GM21723 (cell line): Measurements from ENCODE around the gene NUAK1.

ENCODE experiments used
- ATAC-seq: cut with Tn5 transposase; IDR thresholded peaks from one replicate; pipeline ENCODE4 v1.9.1; 2021; ENCODE audit warnings: mild to moderate bottlenecking, moderate library complexity; ENCODE audit not compliant: unreplicated experiment

Gene NUAK1

GRCh38 chr12:106138633-106139421 is at the start of gene NUAK1:
Gene NUAK1 (minus strand): TSS chr12:106138954. CDS start chr12:106138653, 301 bp downstream.
- no peak for ATAC-seq

GRCh38 chr12:106188256-106188655 is 49.5 kb upstream of the NUAK1 start:
- no peak for ATAC-seq

GRCh38 chr12:106187842-106188241 is 49.1 kb upstream of the NUAK1 start:
- no peak for ATAC-seq

GRCh38 chr12:106187155-106187789 is 48.5 kb upstream of the NUAK1 start:
- no peak for ATAC-seq

GRCh38 chr12:106183735-106184134 is 45.0 kb upstream of the NUAK1 start:
- no peak for ATAC-seq

- ATAC-seq, result no peak
Measured at GRCh38 chr12:106181401-106182114, 42.8 kb upstream of the NUAK1 start.

GRCh38 chr12:106179086-106179485 is 40.3 kb upstream of the NUAK1 start:
- no peak for ATAC-seq

- ATAC-seq, result no peak
Measured at GRCh38 chr12:106178562-106178961, 39.8 kb upstream of the NUAK1 start.

GRCh38 chr12:106176560-106176959 is 37.8 kb upstream of the NUAK1 start:
- no peak for ATAC-seq

- no peak for ATAC-seq
Measured at GRCh38 chr12:106174876-106175275, 36.1 kb upstream of the NUAK1 start.

GRCh38 chr12:106173442-106173841 is 34.7 kb upstream of the NUAK1 start:
- no peak for ATAC-seq

GRCh38 chr12:106171117-106171750 is 32.5 kb upstream of the NUAK1 start:
- ATAC-seq, result no peak

- ATAC-seq, result no peak
Measured at GRCh38 chr12:106170285-106170684, 31.5 kb upstream of the NUAK1 start.

GRCh38 chr12:106163712-106164111 is 25.0 kb upstream of the NUAK1 start:
- ATAC-seq, result no peak

- no peak for ATAC-seq
Measured at GRCh38 chr12:106161491-106161890, 22.7 kb upstream of the NUAK1 start.

- no peak for ATAC-seq
Measured at GRCh38 chr12:106160915-106161314, 22.2 kb upstream of the NUAK1 start.

- no peak for ATAC-seq
Measured at GRCh38 chr12:106157802-106158201, 19.0 kb upstream of the NUAK1 start.

GRCh38 chr12:106154751-106155273 is 16.1 kb upstream of the NUAK1 start:
- no peak for ATAC-seq

GRCh38 chr12:106152334-106152733 is 13.6 kb upstream of the NUAK1 start:
- ATAC-seq, result no peak

- ATAC-seq, result no peak
Measured at GRCh38 chr12:106150555-106150954, 11.8 kb upstream of the NUAK1 start.
